Cortex of kidney (tissue), 1 donor: ENCODE data around the gene PPP1R17.

Source experiments
- DNase-seq: peaks from one replicate; lab custom pipeline; 2025; lab: John Stamatoyannopoulos, UW

The PPP1R17 gene

GRCh38 chr7:31699050-31699449, 12.0 kb downstream of the PPP1R17 start:
- no peak for DNase-seq

- DNase-seq: no peak
Measured at GRCh38 chr7:31702354-31702753, 15.3 kb downstream of the PPP1R17 start.

GRCh38 chr7:31705377-31705776, 18.4 kb downstream of the PPP1R17 start:
- no peak for DNase-seq

GRCh38 chr7:31707089-31707488, 20.1 kb downstream of the PPP1R17 start:
- no peak for DNase-seq

GRCh38 chr7:31710171-31710570, 23.2 kb downstream of the PPP1R17 start:
- DNase-seq: no peak

- DNase-seq: no peak
Measured at GRCh38 chr7:31716355-31716754, 29.3 kb downstream of the PPP1R17 start.

- DNase-seq: no peak
Measured at GRCh38 chr7:31720366-31720765, 33.4 kb downstream of the PPP1R17 start.

- DNase-seq: no peak
Measured at GRCh38 chr7:31724696-31725095, 37.7 kb downstream of the PPP1R17 start.

- no peak for DNase-seq
Measured at GRCh38 chr7:31729195-31729804, 42.3 kb downstream of the PPP1R17 start.

- no peak for DNase-seq
Measured at GRCh38 chr7:31734456-31734855, 47.4 kb downstream of the PPP1R17 start.

- no peak for DNase-seq
Measured at GRCh38 chr7:31735991-31736982, 49.3 kb downstream of the PPP1R17 start.

- no peak for DNase-seq
Measured at GRCh38 chr7:31741852-31742251, 54.8 kb downstream of the PPP1R17 start.

- no peak for DNase-seq
Measured at GRCh38 chr7:31744294-31744874, 57.4 kb downstream of the PPP1R17 start.

- DNase-seq: no peak
Measured at GRCh38 chr7:31747553-31747952, 60.5 kb downstream of the PPP1R17 start.

- DNase-seq: no peak
Measured at GRCh38 chr7:31748084-31748483, 61.1 kb downstream of the PPP1R17 start.

- no peak for DNase-seq
Measured at GRCh38 chr7:31751726-31752125, 64.7 kb downstream of the PPP1R17 start.
